C4-2B (cell line): Measurements from ENCODE around the gene GPC5.

Experiments used
- H3K27ac ChIP-seq: fragments of 450-650 bp; 2 replicates; pipeline ENCODE4 v1.5.1; 2017
- CTCF ChIP-seq: fragments of 450-650 bp; conservative IDR thresholded peaks from 2 replicates; pipeline ENCODE4 v1.5.1; 2017; ENCODE audit warnings: mild to moderate bottlenecking
- ZFX ChIP-seq: fragments of 450-650 bp; IDR thresholded peaks from 2 replicates; pipeline ENCODE4 v1.6.1; 2017

GPC5 gene

GRCh38 chr13:91593456-91593855 lies 195.0 kb downstream of the GPC5 start:
- TF ChIP-seq ZFX (no peak), CTCF (no peak)
- H3K27ac ChIP-seq: no peak overlapping the region

- H3K27ac ChIP-seq: no peak overlapping the region
- TF ChIP-seq ZFX: no peak
- no peak for TF ChIP-seq CTCF
These were observed 195.6 kb downstream of the GPC5 start for GRCh38 chr13:91594061-91594460.

GRCh38 chr13:91595677-91596076 lies 197.3 kb downstream of the GPC5 start:
- TF ChIP-seq ZFX (no peak), CTCF (no peak)
- no peak overlapping the region for H3K27ac ChIP-seq

- TF ChIP-seq ZFX: no peak
- TF ChIP-seq CTCF: no peak
- no peak overlapping the region for H3K27ac ChIP-seq
These were observed 198.4 kb downstream of the GPC5 start for GRCh38 chr13:91596842-91597241.

- TF ChIP-seq CTCF (no peak), ZFX (no peak)
- no peak overlapping the region for H3K27ac ChIP-seq
These were observed 200.2 kb downstream of the GPC5 start for GRCh38 chr13:91598655-91599054.

GRCh38 chr13:91601273-91601672 lies 202.9 kb downstream of the GPC5 start:
- H3K27ac ChIP-seq: no peak overlapping the region
- TF ChIP-seq ZFX (no peak), CTCF (no peak)

GRCh38 chr13:91601807-91602206 lies 203.4 kb downstream of the GPC5 start:
- no peak for TF ChIP-seq ZFX
- no peak for TF ChIP-seq CTCF
- no peak overlapping the region for H3K27ac ChIP-seq
